ENCODE results near the gene CEACAM18. TPM values are rescaled to one million over a fixed set of nuclear protein-coding genes. Genes with fewer than 3 reads are reported as not detected.

The CEACAM18 gene
- polyA plus RNA-seq, 1 of the 3 experiments (the other 2 are of a cell fraction) = not detected

- ChIA-PET POLR2A (no interaction called here), CTCF (interaction anchor here (1.1 to 7.0 kb wide), 3 partner anchors 17 to 199 kb away, joined by 3 to 37 read pairs (median 4); no protein-coding TSS in a partner anchor)
- Histone ChIP-seq H3K79me2 (ENCODE audit: insufficient read depth) (no peaks in the 10 kb centered on the region), H3K4me1 (ENCODE audit: control insufficient read depth in 1 of 2, insufficient read depth in 2 of 2, low read depth in 1 of 2, low read length in 1 of 2) (no peaks in the 10 kb centered on the region; a peak in 1 of 4 replicates), H3K27me3 (ENCODE audit: insufficient read depth) (peaks cover 52% of the 10 kb centered on the region), H3K27ac (ENCODE audit: low read depth in 2 of 2, low read length in 1 of 2) (no peak overlapping the region), H2AFZ (ENCODE audit: low read depth) (no peak overlapping the region), H3K9me3 (no peaks in the 10 kb centered on the region), H3K4me3 (ENCODE audit: low read depth in 2 of 2, low read length in 1 of 2) (no peak overlapping the region), H3F3A (replicated peaks; ENCODE audit: insufficient read depth) (no peaks in the 10 kb centered on the region), H4K20me1 (ENCODE audit: insufficient read depth) (no peaks in the 10 kb centered on the region), H3K9ac (no peak overlapping the region), H3K36me3 (replicated peaks in 1 of 2; ENCODE audit: control insufficient read depth in 1 of 2, insufficient read depth in 2 of 2, low read length in 1 of 2) (no peaks in the 10 kb centered on the region), H3K4me2 (no peak overlapping the region), H3K9me2 (no peaks in the 10 kb centered on the region)
- TF ChIP-seq SMC3 (IDR thresholded peaks at IDR 0.05; ENCODE audit: low read depth, low read length) = no peak
- no peak for TF ChIP-seq PBX3 (IDR thresholded peaks at IDR 0.05)
- no peak for TF ChIP-seq EP300 (IDR thresholded peaks at IDR 0.05; ENCODE audit: borderline replicate concordance in 1 of 2, low read depth in 1 of 2, low read length in 1 of 2)
- TF ChIP-seq RAD21 (IDR thresholded peaks at IDR 0.05; ENCODE audit: low read length) = no peak
- TF ChIP-seq RXRA (IDR thresholded peaks at IDR 0.05; ENCODE audit: borderline replicate concordance, low read depth) = no peak
- no peak for TF ChIP-seq JUND (IDR thresholded peaks at IDR 0.05)
- TF ChIP-seq CHD2 (IDR thresholded peaks at IDR 0.05; ENCODE audit: low read length, partially characterized antibody) = no peak
- no peak for TF ChIP-seq GATA2 (CRISPR knock-in tag; IDR thresholded peaks at IDR 0.05)
- no peak for TF ChIP-seq FOXM1 (IDR thresholded peaks at IDR 0.05; ENCODE audit: low read depth)
- TF ChIP-seq ZBTB33 (IDR thresholded peaks at IDR 0.05; ENCODE audit: borderline replicate concordance, low read depth) = no peak
- DNase-seq = no peak
- WGBS (ENCODE audit: low lambda C conversion rate) = 0% methylated on average over 3 of the region's 11 CpGs
Measured at GRCh38 chr19:51457351-51458013, 20.9 kb upstream of the CEACAM18 start.

- H3K9me2 ChIP-seq = no peaks in the 10 kb centered on the region
- H2AFZ ChIP-seq (ENCODE audit: low read depth) = no peak within 1 kb of the TSS
- H3K27me3 ChIP-seq (ENCODE audit: insufficient read depth) = peaks cover 53% of the 10 kb centered on the region
- no peaks in the 10 kb centered on the region for H3F3A ChIP-seq (replicated peaks; ENCODE audit: insufficient read depth)
- CTCF ChIA-PET = interaction anchor here (7.0 kb wide), 1 partner anchor 16 kb away, joined by 37 read pairs; no protein-coding TSS in a partner anchor
- H3K79me2 ChIP-seq (ENCODE audit: insufficient read depth) = no peaks in the 10 kb centered on the region
- H3K27ac ChIP-seq (ENCODE audit: low read depth in 2 of 2, low read length in 1 of 2) = no peak within 1 kb of the TSS
- no peak within 1 kb of the TSS for H3K4me2 ChIP-seq
- POLR2A ChIA-PET = no interaction called here
- H3K9me3 ChIP-seq = no peaks in the 10 kb centered on the region
- H3K36me3 ChIP-seq (replicated peaks in 1 of 2; ENCODE audit: control insufficient read depth in 1 of 2, insufficient read depth in 2 of 2, low read length in 1 of 2) = no peaks in the 10 kb centered on the region
- 3% methylated on average over 6 of the region's 10 CpGs for whole genome bisulfite sequencing (ENCODE audit: low lambda C conversion rate)
- H3K4me1 ChIP-seq (ENCODE audit: control insufficient read depth in 1 of 2, insufficient read depth in 2 of 2, low read depth in 1 of 2, low read length in 1 of 2) = no peaks in the 10 kb centered on the region; a peak in 1 of 4 replicates
- no peak for DNase-seq
- no peaks in the 10 kb centered on the region for H4K20me1 ChIP-seq (ENCODE audit: insufficient read depth)
- H3K9ac ChIP-seq = no peak within 1 kb of the TSS
- H3K4me3 ChIP-seq (ENCODE audit: low read depth in 2 of 2, low read length in 1 of 2) = no peak within 1 kb of the TSS
- no peak for TF ChIP-seq MXI1 (IDR thresholded peaks at IDR 0.05; ENCODE audit: low read depth, low read length)
- TF ChIP-seq FOSL2 (IDR thresholded peaks at IDR 0.05; ENCODE audit: borderline replicate concordance, low read depth) = no peak
- no peak for TF ChIP-seq RXRA (IDR thresholded peaks at IDR 0.05; ENCODE audit: borderline replicate concordance, low read depth)
- TF ChIP-seq EZH2phosphoT487 (IDR thresholded peaks at IDR 0.05; ENCODE audit: borderline replicate concordance, low read depth) = no peak
- no peak for TF ChIP-seq RAD21 (IDR thresholded peaks at IDR 0.05; ENCODE audit: low read length)
- no peak for TF ChIP-seq JUND (IDR thresholded peaks at IDR 0.05)
- TF ChIP-seq CHD2 (IDR thresholded peaks at IDR 0.05; ENCODE audit: low read length, partially characterized antibody) = no peak
- TF ChIP-seq EP300 (IDR thresholded peaks at IDR 0.05; ENCODE audit: borderline replicate concordance in 1 of 2, low read depth in 1 of 2, low read length in 1 of 2) = no peak
- TF ChIP-seq ZBTB33 (IDR thresholded peaks at IDR 0.05; ENCODE audit: borderline replicate concordance, low read depth) = no peak
- TF ChIP-seq NFIC (IDR thresholded peaks at IDR 0.05; ENCODE audit: borderline replicate concordance) = no peak
- no peak for TF ChIP-seq GATA2 (CRISPR knock-in tag; IDR thresholded peaks at IDR 0.05)
- TF ChIP-seq SMC3 (IDR thresholded peaks at IDR 0.05; ENCODE audit: low read depth, low read length) = no peak
- TF ChIP-seq RCOR1 (IDR thresholded peaks at IDR 0.05; ENCODE audit: low read length) = no peak
- TF ChIP-seq FOXM1 (IDR thresholded peaks at IDR 0.05; ENCODE audit: low read depth) = no peak
- no peak for TF ChIP-seq TAF1 (IDR thresholded peaks at IDR 0.05; ENCODE audit: borderline replicate concordance, low read depth, low read length)
- TF ChIP-seq USF2 (IDR thresholded peaks at IDR 0.05; ENCODE audit: borderline replicate concordance, low read depth, low read length) = no peak
- TF ChIP-seq YY1 (IDR thresholded peaks at IDR 0.05; ENCODE audit: low read depth) = no peak
Measured at GRCh38 chr19:51458051-51458645, 20.2 kb upstream of the CEACAM18 start, which contains the start of gene SIGLEC8. Gene SIGLEC8 (minus strand): TSS chr19:51458454. CDS start chr19:51458387, 67 bp downstream.

All from SK-N-SH (cell line).